Stimulated activated CD8-positive, alpha-beta memory T cell treated with anti-CD3 and anti-CD28 coated beads, Interleukin-2, amount 100 ng/mL, for 48 hours (primary cell): ENCODE data around the gene MAPK12.

Experiments used
- DNase-seq, 2 donors: peaks; one replicate each; pipeline ENCODE4 v3.0.0-alpha.2; 2020; ENCODE audit warnings: low read depth in 2 of 2

The MAPK12 gene

GRCh38 chr22:50261615-50262459 lies at the start of gene MAPK12:
Gene MAPK12 (minus strand): TSS chr22:50261683. CDS start chr22:50261509, 174 bp downstream.
- no peak for DNase-seq

DNA sequence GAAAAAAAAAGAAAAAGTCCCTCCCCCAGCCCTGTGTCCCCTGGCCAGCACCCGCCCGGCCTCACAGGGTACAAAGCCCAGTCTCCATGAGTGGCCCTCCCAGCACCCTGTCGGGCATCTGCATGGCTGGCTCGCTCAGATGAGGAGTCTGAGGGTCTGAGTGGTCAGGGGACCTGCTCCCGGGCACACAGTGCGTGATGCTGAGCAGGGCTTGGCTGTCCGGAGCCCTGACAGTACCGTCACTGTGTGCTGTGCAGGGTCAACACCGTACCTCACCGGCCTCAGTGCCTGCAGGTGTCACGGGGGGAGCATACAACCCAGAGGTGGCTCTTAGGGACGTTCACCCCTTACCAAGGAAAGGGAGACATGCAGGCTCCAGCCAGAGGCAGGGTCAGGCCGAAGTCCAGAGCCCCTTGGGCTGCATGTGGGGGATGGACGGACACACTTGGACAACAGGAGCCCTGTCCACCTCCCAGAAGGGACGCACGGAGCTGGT lies 49.5 kb upstream of the MAPK12 start:
- no peak for DNase-seq

DNA sequence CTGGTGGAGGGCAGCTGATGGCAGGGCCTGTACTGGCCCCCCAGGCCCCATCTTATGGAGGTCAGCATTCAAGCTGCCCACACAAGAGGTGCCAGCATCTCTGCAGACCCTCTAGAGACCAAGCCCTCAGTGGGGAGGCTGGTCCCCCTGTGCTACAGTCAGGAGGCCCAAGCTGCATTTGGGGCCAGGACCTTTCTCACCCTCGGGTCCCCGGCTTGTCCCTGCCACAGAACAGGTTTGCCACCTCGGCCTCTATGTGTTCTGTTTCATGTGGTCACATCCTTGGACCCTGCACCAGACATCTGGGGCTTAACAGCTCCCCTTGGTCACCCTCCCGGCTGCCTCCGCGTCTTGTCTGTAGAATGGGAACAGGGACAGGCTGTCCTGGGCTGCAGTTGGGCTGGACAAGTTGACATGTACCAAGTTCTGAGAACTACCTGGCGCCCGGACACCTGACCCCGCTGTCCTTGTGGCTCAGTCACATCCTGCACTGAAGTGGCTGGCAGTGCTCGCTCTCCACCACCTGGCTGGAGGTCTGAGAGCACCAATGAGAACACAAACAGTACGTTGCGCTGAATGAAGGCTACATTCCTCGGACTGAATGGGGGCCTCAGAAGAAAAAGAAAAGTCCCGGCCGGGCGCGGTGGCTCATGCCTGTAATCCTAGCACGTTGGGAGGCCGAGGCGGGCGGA lies 48.7 kb upstream of the MAPK12 start:
- no peak for DNase-seq

DNA sequence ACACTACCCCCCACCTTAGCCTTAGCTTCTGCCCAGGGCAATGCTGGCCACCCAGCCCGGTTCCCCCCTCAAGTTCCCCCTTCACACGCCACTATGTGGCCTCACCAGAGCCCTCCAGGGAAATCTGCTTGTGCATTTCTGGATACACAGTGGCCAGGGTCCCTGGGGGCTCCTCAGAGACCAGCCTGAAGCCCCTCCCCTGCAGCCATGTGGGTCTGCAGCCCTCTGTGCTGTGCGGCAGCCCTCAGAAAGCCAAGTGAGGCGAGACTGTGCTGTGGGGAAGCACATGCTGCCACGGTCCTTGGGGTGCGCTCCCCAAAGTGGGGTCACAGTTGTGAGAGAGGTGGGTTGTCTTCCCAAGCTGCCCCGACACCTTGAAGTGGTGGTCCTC lies 48.1 kb upstream of the MAPK12 start:
- DNase-seq: no peak

GRCh38 chr22:50308986-50309600 lies 47.6 kb upstream of the MAPK12 start:
- no peak for DNase-seq

DNA sequence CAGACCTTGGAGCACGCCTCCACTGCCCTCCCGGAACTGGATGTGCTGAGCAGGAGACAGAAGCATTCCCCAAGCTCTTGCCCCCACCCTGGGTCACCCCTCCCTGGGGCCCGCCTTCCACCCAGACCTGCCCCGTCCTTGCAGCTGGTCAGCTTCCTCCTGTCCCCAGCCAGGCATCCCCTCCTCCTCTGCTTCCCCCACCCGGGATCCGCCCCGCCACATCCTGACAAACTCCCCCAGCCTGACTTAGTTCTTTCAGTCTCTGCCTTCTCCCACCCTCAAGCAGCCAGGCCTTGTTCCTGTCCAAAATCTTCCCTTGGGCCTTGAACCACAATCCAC lies 47.1 kb upstream of the MAPK12 start:
- DNase-seq: no peak

DNA sequence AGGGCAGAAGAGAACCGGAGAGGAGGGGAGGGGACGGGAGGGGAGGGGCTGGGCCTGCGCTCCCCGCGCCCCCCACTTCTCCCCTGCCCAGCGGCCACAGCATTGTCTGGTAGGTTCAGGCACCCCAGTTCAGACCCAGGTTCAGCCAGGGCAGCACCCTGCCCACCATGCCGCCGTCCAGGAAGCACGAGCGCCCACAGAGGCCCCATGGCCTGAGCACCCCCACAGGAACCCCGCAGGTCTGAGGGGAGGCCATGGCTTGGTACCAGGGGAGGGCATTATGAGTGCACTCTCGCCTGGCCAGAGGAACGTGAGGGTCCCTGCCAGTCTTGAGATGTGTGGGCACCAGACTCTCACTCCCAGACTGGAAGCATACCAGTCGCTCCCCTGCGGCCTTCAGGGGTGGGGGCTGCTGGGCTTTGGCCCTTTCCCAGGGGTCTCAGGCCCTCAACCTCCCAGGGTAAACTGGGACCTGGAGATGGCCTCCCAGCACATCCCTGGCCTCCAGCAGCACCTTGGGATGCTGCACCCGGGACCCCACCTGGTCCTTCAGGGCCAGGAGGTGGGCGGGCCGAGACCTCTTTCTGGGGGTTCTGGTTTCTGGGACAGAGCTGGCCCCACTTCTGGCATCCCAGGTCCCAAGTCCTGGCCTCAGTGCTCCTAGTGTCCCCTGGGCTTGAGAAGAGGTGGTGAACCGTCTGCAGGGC lies 46.6 kb upstream of the MAPK12 start:
- no peak for DNase-seq

GRCh38 chr22:50306753-50307749 lies 45.6 kb upstream of the MAPK12 start, which contains the start of gene PLXNB2:
Gene PLXNB2 (minus strand): TSS chr22:50307646. CDS start chr22:50290584, 17,062 bp downstream.
- DNase-seq: no peak

- DNase-seq: no peak
Observed at GRCh38 chr22:50305923-50306566, 44.6 kb upstream of the MAPK12 start.

- DNase-seq: no peak
Observed at GRCh38 chr22:50305393-50305922, 44.0 kb upstream of the MAPK12 start.

DNA sequence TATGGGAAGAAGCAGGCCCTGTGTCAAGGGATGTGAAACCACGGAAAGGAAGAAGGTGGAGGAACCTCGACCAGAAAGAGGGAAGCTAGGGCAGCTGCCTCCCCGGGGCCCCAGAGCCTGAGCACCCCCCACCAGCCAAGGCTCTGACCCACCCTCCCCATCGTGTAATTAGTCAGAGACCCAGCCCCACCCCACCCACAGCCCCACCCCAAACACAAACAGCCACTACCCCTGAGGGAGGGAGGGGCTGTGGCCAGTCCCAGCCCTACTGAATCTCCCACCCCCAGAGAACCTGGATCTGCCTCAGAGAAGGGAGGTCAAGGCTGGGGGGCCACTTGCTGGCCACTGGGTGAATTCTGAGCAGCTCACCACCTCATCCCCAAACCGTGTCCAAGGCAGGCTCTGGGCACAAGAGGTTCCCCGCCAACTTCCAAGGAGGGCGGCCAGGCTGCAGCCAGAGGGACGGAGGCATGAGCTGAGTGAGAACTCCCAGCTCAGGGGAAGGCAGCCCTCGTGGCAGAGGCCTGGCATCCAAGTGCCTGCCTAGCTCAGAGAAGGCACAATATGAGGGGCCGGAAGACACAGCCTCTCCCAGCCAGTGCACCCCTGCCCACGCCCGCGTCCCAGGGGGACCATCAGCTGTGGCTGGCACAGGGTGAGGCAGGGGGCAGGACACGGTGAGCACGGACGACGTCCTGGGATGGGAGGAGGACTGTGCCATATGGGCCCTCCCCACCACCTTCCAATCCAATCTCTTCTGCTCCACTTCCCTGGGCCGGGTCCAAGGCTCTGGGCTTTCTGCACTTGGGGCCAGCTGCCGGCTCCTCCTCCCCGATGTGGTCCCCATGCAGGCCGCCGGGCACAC lies 43.3 kb upstream of the MAPK12 start:
- no peak for DNase-seq

DNA sequence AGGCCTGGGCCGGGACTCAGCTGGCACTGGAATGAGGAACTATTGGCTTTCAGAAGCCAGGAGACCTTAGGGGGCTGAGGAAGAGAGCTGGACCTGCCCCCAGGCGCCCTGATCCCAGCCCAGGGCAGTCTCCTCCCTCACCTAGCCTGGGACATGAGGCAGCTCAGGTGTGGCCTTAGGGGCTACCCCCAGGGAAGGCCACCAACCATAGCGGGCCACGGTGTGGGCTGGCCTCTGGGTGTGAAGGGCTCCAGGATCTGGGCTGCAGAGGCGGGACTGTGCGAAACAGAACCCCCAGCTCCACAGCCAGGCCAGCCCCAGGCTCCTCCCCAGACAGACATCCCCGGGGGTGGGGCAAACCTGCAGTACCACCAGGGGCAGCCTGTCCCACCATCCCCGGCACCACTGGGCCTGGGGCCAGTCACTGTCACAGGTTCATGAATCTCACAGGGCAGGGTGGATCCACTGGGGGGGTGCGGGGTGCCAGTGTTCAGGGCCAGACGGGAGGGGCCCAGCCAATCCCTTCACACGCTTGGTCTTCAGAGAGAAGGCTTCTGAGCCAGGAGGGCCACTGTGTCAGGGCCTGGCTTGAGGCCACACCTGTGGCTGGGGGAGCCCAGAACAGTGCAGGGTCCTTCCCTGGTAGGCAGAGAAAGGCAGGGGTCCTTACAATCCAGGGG lies 42.5 kb upstream of the MAPK12 start:
- DNase-seq: no peak

DNA sequence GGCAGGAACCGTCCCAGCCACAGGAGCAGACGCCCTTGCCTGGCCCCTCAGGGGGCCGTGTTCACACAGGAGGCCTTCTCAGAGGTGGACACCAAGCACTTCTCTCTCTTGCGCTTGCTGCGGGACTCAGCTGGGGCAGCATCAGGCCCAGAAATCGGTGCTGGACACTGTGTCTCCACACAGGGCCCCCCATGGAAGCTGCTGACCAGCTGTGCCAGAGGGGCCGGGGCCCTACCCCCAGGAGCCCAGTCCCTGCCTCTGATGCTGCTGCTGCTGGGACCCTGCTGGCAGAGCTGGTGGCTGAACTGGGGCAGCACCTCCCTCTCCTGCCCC lies 42.0 kb upstream of the MAPK12 start:
- no peak for DNase-seq

DNA sequence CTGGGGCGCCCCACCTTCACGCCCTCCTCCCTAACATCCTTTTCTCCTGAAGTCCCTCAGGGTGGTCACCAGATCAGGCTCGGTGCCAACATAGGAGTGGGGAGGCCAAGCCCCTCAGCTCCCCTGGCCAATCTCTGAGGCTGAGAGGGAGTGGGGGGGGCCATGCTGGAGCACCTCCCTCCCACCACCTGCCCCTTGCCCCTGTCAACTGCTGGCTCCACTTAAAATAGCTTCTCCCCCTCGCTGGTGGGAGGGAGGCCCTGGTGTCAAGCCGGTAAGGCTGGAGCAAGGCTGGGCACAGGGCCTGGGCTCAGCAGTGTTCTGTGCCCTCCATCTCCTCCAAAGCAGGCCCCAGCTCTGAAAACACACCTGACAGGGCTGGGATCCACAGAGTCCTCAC lies 41.1 kb upstream of the MAPK12 start:
- no peak for DNase-seq

DNA sequence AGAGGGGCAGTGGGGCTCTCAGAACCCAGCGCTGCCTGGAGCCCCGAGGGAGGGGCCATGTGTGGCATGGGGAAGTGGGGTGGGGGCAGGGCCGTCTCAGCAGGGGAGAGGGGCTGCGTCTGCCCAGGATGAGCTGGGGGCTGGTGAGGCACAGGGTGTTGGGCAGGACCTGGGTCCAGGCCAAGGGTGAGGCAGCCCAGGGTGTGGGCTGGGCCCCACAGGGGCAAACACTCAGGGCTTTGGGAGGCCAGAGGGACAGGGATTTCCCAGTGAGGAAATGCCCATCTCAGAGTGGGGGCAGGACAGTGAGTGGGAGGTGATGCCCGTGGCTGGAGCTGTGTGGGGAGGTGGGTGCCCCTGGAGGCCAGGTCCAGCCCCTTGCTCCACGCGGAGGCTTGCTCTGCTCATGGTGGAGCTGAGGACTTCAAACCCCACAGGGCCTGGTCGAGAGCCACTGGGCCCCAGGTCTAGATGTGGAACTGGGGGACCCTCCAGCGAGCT lies 40.6 kb upstream of the MAPK12 start:
- DNase-seq: no peak

DNA sequence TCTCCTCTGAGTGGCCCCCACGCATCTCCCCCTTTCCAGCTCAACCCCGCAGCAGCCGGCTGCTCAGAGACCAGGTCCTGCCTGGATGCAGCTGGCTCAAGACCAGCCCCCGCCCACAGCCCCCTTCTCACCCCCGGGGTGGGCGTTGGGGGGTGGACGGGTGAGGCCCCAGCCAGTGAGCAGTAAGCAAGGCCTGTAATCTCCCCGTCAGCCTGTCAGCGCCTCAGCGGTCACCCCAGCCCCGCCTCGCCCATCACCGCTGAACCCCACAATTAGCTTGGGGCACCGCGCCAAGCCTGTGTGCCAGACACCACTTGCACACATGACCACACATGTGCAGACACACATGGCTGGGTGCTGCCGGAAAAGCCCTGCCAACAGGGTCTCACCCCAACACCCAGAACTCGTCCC lies 40.1 kb upstream of the MAPK12 start:
- DNase-seq: no peak

- DNase-seq: no peak
Observed at GRCh38 chr22:50300620-50301257, 39.3 kb upstream of the MAPK12 start.
